ENCODE measurements around the gene MGMT.

DNA sequence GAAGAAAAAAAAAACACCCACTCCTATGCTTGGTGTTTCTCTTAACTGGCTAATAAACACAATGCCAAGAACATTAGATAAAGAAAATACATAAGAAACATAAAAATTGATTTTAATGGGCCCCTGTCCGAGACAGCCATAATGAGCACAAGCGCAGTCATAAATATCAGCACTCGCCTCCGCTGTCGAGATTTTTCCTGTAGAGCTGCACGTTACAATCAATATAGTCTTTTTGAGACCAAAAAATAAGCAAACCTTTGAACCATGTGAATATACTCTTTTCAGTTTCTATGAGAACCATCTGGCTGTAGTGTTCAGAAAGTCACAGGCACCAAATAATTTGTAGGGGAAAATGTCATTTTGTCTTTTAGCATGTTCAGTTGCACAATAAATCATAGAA is 70.1 kb downstream of the MGMT start:
- TF ChIP-seq, protein P1, sequence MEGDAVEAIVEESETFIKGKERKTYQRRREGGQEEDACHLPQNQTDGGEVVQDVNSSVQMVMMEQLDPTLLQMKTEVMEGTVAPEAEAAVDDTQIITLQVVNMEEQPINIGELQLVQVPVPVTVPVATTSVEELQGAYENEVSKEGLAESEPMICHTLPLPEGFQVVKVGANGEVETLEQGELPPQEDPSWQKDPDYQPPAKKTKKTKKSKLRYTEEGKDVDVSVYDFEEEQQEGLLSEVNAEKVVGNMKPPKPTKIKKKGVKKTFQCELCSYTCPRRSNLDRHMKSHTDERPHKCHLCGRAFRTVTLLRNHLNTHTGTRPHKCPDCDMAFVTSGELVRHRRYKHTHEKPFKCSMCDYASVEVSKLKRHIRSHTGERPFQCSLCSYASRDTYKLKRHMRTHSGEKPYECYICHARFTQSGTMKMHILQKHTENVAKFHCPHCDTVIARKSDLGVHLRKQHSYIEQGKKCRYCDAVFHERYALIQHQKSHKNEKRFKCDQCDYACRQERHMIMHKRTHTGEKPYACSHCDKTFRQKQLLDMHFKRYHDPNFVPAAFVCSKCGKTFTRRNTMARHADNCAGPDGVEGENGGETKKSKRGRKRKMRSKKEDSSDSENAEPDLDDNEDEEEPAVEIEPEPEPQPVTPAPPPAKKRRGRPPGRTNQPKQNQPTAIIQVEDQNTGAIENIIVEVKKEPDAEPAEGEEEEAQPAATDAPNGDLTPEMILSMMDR (IDR thresholded peaks at IDR 0.05), result no peak
- TF ChIP-seq POLR2AphosphoS5 (IDR thresholded peaks at IDR 0.05), result no peak
